HG03342 (cell line): Measurements from ENCODE around the gene GALNT2.

ENCODE experiments used
- ATAC-seq: cut with Tn5 transposase; IDR thresholded peaks from one replicate; pipeline ENCODE4 v1.9.1; 2021; ENCODE audit warnings: mild to moderate bottlenecking, moderate library complexity; ENCODE audit not compliant: unreplicated experiment

The GALNT2 gene

DNA sequence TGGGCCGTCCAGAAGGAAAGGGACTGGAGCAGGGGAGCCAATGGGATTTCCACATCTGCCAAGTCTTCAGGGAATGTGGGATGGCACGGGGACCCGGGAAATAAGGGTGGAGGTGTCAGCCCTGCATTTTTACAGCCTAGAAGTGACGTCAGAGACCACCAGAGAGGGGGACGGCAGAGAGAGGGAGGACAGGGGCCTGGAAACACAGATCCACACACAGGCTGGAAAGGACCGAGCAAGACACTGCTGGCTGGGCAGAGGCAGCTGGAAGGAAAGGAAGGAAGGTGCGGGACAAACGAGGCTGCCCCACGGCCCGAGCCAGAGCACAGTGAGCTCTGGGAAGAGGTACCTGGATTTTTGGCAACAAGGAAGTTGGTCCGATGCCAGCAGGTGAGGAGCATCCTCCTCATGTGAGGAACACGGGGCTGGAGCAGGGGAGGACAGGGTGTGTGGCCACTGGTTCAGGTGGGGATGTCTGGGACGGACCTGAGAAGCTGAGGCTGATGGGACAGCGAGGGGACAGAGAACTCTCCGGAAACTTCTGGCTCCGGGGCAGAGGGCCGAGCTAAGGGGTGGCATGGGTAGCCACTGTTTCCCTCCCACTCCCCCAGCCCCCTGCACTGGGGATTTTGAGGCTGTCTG is 220.8 kb downstream of the GALNT2 start:
- no peak for ATAC-seq

DNA sequence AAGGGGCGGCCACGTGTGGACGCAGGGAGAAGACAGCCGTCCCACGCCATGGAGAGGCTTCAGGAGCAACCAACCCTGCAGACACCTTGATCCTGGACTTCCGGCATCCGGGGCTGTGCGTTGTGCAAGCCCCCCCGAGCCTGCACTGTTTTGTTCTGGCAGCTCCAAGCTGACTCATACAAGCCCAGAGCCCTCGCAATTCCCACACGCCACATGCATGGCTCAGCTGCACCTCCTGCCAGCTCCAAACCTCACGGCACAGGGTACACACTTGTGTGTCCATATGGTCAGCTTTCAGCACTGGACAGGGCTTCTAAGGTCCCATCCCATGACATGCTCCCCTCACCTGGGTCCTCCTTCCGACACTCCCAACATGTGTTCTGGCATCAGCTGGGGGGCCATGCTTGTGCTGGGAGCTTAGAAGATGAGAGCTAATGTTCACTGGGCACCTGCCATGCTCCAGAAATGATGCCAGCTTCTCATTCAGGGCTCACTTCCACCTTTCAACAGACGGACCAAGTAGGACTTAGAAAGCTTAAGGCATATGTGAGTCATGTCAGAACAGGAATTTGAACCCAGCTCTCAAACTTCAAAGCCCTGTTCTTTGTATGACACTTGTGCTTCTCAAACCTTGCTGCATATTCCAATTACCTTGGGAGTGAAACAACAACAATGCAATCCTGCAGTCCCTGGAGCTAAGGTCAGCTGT is 221.8 kb downstream of the GALNT2 start:
- no peak for ATAC-seq

DNA sequence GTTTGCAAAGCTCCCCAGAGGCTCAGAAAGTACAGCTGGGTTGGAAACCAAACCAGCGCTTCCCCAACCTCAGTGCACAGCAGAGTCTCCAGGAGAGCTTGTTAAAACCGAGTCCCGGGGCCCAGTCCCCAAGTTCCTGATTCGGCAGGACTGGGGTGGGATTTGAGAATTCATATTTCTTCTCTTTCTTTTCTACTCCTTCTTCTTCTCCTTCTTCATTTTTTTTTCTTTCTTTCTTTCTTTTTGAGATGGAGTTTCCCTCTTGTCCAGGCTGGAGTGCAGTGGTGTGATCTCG is 222.3 kb downstream of the GALNT2 start:
- no peak for ATAC-seq

DNA sequence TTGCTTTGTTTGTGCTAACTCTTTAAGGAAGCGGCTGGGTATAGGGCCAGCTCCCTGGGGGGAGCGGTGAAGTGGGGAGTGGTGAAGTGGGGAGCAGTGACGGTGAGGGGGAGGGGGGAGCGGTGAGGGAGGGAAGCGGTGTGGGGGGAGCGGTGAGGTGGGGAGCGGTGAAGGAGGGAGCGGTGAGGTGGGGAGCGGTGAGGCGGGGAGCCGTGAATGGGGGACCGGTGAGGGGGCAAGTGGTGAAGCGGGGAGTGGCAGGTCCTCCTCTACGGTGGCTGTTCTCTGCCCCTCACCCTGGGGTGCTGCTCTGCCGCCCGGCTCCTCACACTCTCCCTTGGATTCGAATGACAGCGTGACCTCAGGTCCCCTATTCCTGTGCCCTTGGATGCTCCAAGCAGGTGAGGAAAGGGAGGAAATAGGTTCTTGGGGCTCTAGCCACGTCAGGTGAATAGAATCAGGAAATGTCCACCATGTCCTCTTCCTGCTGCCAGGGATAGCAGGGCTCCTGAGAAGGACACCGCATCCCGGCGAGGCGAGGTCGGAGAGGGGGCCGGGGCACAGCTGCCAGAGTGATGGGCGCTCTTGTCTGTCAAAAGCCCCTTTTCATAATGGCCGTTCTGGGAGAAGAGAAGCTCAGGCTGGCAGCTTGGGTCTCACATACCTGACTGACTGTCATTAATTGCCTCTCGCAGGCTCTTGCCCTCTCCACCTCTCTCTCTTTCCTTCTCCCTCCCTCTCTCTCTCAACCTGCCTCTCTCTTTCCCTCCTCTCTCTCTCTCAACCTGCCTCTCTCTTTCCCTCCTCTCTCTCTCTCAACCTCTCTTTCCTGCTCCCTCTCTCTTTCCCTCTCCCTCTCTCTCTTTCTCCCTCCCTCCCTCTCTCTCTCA is 224.9 kb downstream of the GALNT2 start:
- ATAC-seq, result no peak

DNA sequence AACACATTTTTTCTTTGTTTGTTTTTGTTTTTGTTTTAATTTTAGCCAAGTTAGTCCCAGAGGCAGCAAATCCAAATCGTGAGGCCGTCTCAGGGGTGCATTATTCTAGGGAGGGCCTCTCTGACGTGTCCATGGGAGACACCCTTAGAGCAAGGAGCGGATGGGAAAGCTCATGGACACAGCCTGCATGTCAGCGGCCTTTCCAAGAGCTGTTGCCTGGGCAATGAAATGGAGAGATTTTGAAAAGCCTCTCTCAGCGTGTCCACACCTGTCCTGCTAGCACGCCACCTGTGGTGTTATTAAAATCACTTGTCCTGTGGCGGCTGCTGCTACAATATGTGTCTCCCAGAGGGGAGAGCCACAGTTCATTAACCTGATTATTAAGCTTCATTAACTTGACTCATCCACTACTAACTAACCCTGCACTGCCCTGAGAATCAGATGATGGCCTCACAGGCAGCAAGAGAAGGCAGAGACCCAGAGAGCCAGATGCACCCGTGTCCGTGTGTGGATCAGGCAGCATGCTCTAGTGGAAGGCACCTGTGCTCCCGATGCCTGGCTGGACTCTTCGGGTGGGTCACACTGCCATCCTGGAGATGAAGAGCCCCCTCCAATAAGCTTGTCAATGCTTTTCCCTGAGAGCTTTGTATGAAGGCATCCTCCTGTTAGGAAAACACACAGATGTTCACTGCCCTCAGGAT is 225.8 kb downstream of the GALNT2 start:
- no peak for ATAC-seq

DNA sequence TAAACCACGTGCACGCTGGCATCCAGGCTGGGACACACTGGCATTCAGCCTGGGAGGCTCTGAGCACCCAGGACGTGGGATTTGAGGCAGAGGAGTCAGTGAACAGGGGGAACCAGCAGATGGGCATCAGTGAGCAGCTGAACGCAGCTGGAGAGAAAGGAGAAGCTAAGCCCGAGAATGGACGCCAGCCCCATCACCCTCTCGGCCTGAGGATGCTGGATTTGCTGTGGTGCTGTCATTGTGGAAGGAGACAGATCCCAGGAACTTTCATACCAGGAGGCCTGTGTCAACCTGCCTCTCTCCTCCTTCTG is 226.3 kb downstream of the GALNT2 start:
- ATAC-seq, result no peak

DNA sequence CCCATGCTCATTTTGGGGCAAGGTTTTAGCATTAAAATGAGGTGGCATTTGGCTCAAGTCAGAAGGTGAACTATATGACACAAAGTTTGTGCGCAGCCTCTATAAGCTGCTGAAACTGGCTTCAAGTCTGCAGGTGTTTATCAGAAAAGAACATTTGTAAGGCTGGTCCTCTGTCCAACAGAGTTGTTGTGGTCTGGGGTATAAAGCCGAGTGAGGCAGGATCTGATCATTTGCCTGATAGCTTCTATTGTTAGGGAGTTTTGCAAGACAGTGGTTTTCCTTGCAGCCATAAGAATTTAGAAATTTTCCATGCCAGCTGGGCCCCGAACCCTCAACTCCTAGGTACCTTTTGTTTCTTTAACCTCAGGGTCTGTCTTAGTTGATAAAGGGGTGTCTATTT is 228.3 kb downstream of the GALNT2 start:
- ATAC-seq, result no peak

DNA sequence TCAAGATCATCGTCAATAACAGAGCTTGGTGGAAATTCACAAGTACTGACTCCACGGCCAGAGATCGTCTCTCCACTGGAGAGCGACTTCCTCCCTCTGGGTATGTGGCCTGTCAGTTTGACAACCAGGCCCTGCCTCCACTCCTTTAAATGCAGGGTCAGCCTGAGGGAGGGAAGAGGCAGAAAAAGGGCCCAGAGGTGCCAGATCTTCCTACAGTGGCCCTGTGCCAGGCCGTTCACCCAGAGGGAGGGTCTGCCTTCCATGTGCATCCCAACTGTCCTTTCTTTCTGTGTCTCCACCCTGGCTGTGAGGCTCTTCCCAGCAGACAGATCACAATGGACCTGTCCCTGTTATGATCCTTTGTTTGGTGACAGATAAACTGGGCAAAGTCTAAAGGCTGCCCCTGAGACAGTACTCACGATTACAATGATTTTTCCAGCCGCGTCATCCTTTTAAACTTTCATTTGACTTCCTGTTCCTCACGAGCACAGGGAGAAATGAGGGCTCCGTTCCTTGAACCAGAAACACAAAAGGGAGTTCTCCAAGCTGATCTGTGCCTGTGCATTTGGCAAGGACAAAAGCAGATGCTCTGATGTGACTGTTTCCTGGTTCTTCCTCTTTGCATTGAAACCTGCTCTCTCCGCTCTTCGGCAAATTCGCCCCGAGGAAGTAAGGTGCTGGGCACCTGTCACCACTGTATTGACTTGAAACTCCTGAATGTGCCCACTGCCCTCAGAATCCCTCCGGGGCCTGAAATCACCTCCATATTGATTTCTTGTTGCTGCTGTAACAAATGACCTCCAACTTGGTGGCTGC is 232.4 kb downstream of the GALNT2 start:
- ATAC-seq, result no peak

DNA sequence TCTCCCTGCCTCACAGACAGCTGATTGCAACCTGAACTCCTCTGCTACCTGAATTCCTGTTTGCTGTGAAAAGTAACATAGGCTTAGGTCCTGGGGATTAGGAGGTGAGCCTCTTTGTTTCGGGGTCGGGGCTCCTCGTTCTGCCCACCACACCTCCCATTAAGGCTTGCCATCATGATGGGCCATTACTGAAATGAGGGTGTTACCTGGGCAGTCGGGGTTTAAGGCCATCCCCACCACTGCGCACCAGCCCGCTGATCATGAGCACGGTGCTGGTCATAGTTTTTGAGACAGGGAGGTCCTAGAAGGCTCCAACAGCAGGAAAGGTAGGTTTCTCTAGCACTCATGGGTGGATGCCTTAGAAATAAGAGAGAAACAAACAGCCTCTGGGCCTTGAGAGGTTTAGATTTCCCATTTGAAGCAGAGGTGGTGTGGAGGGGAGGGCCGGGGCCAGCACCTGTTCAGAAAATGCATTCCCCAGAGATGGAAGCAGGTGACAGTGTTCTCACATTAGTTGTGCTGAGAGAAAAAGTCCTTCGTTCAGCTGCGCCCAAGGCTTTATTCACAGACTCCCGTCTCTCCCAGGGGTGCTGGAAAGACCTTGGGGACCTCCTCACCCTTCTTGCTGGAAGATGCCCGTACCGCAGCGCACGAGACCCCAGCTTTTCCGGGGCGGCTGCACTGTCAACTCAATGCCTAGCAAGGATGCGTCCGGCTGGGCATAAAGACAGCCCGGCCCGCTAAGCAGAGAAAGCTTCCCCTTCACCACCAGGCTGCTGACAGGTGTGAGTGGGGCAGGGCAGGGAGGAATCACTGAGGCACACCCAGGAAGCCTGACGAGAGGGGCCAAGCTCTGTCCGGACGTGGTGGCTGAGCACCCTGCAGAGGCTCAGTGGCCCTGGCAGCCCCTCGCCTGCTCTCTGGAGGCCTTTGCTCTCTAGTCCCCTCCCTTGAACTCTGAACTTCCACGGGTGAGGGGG is 233.6 kb downstream of the GALNT2 start:
- ATAC-seq, result no peak

DNA sequence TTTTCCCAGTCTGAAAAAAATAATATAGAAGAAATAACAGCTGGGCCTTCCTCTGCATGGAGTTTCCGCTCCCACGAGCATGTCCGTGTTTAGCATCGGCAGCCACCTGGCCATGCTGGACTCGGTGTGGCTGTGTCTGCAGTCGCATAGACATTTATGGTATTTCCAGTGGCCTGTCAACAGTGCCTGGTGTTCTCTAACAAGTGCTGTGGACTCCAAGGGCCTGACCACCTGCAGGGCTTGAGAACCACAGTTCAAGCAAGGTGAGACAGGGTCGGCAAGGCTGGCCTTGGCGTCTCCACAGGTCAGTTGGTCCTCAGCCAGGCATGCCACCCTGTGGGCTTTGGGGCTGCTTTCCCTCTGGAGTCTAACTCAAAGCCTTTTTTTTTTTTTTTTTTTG is 234.3 kb downstream of the GALNT2 start:
- no peak for ATAC-seq

DNA sequence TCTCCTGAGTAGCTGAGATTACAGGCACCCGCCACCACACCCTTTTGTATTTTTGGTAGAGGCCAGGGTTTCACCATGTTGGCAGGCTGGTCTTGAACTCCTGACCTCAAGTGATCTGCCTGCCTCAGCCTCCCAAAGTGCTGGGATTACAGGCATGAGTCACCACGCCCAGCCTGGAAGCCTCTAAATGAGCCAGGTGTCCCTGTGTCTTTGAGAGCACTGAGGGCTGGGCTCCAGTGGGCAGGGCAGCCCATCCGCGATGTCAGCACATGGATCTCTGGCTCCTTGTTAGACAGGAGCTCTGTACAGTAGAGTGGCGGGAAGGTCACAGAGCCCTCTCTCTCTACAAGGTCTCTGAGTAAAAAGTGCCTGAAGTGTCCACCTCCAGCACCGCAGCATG is 234.8 kb downstream of the GALNT2 start:
- ATAC-seq, result no peak

DNA sequence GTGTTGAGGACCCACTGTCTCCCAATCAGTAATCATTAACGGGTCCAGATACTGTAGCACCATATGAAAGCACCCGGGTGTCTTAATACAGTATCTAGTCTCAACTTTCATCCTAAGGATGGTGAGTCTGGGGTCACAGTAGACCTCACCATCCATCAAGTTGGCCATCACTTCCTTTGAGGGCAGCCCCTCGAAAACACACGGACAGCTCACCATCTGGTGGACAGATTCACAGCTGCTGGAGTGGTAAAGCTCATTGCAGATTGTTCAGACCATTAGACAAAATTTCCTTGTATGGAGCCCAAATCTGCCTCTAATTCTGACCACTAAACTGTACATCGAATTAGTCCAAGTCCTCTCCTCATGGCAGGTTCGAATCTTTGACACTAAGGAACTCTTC is 236.0 kb downstream of the GALNT2 start:
- no peak for ATAC-seq

DNA sequence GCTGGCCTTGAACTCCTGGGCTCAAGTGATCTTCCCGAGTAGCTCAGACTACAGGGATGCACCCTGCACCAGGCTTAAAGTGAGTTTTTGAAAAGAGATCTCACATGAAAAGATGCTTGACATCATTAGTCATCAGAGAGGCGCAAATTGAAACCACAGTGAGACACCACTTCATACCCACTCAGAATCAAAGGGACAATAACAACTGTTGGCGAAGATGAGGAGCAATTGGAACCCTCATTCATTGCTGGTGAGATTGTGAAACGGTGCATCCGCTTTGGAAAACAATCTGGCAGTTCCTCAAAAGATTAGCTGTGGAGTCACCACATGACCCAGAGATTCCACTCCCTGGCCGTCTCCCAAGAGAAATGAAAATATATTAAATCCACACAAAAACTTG is 236.8 kb downstream of the GALNT2 start:
- ATAC-seq, result no peak

DNA sequence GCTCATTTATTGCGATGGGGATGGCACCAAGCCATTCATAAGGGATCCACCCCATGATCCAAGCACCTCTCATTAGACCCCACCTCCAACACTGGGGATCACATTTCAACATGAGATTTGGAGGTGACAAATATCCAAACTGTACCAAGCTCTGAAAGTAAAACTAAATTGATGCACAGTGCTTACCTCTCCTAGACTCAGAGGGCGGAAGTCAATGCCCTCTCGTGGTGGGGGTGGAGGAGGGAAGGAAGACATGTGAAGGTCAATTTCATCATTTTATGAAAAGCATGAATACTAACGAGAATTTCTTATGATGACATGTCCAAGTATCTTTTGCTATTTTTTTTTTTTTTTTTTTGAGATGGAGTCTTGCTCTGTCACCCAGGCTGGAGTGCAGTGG is 239.1 kb downstream of the GALNT2 start:
- peak; percentile 70 for ATAC-seq

DNA sequence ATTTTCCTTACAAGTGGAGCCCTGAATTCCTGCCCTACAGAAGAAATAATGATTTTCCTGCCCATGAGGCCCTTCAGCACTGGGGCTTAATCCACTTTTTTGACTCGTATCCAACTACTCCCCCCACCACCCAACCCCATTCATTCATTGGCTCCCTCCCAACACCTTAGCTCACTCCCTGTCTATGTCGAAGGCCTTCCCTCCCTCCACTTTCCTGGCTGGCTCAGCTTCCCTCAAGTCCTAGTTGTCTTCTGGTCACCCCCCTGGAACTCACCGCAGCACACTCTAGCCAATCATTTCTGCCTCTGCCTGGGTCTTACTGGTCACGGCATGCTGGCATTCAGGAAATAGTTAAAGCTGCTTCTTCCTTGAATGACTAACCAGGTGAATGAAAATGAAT is 240.2 kb downstream of the GALNT2 start:
- no peak for ATAC-seq

DNA sequence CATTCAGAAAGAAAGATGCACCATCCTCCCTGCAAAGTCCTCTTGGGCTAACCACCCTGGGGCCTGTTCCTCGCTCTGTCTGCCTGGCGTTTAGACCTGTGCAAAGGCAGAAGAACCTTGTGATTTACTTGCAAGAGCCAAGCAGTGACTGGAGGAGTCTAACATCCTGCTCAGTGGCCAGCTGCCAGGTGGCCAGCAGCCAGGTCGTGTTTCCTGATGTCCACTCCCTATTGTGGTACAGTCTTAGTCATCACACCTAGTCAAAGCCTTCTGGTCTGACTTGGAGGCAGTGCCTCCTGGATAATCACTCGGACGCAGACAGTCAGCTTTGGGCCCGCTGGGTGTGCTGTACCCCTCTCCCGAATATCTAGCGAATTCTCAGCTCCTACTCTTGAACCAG is 241.0 kb downstream of the GALNT2 start:
- no peak for ATAC-seq

DNA sequence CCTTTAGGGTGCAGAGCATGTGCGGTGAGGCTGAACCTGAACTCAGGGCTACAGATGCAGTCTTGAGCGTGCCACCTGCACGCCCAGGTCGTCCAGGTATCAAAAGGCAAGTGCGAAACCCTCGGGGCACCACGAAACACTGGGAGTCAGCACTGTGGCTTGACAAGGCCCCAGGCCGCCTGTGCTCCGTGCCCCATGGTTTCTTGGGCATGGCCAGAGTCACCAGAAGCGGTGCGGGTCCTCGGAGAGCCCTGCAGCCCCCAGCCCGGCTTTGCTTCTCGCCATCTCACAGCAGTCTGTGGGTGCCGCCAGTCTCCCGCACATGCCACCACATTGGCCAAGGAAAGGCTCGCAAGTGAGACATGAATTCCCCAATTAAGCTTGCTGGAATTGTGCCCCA is 241.8 kb downstream of the GALNT2 start:
- no peak for ATAC-seq

DNA sequence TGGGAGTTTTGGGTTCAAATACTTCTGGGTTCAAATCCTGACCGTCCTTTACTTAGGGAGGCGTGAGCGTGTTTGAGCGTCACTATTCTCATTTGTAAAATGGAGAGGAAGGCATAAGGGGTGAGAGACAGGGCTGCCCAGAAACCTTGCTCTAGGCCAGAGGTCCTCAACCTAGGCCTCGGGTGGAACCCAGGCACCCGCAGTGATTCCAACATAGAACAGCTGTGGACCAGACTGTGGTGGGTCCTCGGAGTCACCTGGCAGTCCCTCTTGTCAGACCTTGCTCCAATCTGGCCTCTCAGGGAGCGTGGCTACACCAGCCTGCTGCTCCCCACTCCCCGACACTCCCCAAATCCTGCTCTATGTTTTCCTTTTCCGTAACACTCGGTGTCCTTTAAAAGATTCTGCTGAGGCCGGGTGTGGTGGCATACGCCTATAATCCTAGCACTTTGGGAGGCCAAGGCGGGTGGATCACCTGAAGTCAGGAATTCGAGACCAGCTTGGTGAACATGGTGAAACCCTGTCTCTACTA is 242.7 kb downstream of the GALNT2 start:
- ATAC-seq, result no peak

DNA sequence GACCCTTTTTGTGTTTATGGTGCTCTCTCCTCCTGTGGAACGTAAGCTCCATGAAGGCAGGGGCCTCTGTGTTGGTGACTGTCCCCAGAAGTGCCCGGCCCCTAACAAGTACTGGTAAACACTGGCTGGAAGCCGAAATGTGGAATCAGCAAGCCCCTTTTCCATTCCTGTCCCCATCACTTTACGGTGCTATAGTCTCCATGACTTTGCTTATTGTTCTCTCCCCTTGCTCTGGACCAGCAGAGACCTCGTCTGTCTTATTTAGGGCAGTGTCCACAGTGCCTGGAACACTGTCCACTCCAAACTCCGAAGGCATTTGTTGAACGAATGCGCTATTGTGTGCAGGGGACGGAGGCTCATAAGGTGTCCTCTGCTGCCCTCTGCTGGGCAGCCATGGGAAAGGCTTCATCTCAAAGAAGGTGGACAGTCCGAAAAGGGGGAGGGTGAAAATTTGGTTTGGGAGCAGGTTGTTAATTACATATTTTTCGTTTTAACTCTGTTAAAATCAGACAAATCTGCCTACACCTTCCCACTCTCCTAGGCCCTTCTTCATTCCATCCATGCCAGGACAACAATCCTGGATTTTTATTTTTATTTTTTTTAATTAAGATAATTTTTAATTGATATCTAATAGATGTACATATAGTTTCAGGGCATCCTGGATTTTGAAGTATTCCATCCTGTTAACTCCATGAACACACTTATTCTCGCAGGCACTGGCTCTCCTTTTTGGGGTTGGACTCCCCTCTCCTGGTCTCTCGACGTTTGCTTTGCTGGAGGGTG is 243.5 kb downstream of the GALNT2 start:
- ATAC-seq, result no peak
